HG02970 (cell line): ENCODE results near the gene RPL39L.
"Not testable (repeated sequence)": the region's sequence is repeated elsewhere in the genome, so short reads cannot be mapped to it uniquely, and the experiment has no call there.

Experiments
- ATAC-seq: cut with Tn5 transposase; IDR thresholded peaks from one replicate; pipeline ENCODE4 v1.9.1; 2021; ENCODE audit warnings: mild to moderate bottlenecking, moderate library complexity, moderate number of reproducible peaks; ENCODE audit not compliant: unreplicated experiment, low FRiP score

The RPL39L gene

DNA sequence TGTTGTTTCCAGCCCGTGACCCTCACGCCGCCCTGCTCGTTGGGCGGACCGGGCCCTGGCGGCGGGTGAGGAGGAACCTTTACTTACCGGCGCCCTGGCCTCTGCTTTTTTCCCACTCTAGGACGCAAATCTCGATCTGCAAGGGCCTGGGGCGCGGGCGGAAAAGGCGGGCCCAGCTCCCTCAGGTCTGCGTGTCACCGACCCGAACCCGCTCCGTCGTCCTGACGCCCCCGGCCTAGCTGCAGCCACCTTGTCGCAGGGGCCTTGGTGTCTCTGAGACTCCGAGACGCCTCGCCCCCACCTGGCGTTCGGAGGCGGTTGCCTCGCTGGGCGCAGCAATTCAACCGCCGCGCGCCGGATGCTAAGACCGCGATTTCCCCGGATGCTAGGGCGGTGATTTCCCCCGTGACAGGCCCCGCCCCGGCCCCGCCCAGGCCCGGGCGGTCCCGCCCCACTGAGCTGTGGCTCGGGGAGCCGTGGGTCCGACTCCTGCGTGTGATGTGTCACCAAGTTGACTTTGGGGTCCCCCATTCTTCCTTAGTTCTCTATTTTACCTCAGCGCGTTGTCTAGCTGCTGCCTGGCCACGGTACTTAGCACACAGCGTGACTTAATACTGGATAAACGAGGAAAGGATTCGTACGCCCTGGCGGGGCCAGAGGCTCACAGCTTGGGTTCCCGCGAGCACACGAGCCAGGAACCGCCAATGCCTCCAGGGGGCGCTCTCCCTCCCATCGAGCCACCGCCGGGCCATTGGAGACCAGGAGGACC, at the start of gene RPL39L:
Gene RPL39L (minus strand): TSS at position 371 of the 769 bp plus-strand sequence. CDS start 18,196 bp downstream, outside the sequence.
- peak; percentile 95 for ATAC-seq

DNA sequence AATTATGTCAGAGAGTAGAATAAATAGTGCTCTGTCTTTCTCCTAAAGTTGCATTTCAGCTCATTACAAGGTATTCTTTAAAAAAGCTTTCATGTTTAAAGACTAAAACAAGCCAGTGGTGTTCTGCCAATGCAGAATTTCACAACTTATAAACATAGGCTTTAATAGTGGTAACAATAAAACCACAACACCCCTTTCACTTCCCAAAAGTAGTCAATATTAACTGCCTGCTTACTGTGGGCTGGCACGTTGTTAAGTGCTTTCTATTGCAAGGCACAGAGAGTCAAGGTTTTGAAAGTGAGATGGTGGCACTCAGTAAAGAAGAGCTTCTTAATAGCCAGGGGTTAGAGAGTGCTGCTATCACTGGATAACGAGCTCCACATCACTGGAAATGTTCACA, 49.6 kb upstream of the RPL39L start:
- ATAC-seq, result no peak

DNA sequence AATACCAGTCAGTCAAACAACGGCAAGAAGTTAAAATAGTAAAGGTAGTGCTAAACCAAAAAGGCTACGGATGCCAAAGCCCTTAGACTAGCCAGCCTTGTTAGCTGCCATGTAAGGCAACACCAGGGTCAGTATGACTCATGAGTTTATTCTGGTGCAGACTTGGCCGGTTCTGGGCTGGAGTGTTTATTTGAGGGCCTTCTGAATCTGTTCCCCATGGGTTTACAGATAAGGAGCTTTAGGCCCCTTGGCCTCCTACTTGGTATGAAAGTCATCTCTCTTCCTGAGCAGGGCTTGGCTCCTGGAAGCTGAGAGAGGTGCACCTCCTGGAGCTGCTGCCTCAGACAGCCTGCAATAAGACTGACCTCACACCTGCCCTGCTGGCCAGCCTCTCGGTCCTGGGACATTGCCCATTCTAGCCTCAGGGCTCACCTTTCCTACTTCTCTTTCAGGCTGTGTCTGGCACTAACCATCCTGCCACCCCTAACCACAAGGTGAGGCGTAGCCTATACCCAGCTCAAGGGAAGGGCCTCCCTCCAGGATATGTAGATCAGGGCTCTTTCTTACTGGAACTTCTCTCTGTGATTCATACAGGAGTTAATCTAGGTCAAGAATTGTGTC, 47.6 kb upstream of the RPL39L start:
- no peak for ATAC-seq

DNA sequence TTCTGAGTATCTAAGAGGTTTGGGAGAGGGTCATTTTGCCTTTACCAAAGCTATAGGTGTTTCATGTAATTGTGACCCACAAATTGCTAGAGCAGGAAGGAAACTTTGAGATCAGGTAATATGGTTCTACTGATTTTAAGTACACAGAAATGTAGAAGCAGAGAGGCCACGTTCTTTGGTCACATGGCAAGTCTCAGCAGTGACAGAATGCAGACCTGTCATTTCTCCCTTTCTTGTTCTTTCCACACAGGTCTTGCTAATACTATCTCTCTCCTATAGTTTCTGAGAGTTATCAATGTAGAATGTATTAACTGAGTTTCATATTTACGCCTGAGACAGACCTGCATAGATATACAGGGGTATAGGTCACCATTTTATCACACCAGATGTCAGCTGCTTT, 47.1 kb upstream of the RPL39L start:
- ATAC-seq, result no peak

GRCh38 chr3:187185759-187186158, 46.5 kb upstream of the RPL39L start:
- ATAC-seq, result no peak

DNA sequence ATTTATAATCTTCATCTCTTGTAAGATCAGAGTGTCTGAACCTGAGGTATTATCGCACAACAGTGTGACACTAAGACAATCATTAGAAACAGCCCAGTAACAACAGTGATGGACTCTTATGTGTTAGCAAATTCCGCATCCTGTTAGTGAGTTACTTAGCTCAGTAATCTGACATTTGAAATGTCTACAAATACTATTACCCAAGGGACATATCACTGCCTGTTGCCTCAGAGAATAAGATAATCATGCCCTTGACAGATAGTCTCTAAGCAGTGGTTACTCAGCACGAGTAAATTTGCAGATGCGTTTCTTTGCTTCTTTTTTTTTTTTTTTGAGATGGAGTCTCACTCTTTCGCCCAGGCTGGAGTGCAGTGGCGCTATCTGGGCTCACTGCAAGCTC, 44.6 kb upstream of the RPL39L start:
- no peak for ATAC-seq

GRCh38 chr3:187183210-187183862, 44.0 kb upstream of the RPL39L start:
- no peak for ATAC-seq

DNA sequence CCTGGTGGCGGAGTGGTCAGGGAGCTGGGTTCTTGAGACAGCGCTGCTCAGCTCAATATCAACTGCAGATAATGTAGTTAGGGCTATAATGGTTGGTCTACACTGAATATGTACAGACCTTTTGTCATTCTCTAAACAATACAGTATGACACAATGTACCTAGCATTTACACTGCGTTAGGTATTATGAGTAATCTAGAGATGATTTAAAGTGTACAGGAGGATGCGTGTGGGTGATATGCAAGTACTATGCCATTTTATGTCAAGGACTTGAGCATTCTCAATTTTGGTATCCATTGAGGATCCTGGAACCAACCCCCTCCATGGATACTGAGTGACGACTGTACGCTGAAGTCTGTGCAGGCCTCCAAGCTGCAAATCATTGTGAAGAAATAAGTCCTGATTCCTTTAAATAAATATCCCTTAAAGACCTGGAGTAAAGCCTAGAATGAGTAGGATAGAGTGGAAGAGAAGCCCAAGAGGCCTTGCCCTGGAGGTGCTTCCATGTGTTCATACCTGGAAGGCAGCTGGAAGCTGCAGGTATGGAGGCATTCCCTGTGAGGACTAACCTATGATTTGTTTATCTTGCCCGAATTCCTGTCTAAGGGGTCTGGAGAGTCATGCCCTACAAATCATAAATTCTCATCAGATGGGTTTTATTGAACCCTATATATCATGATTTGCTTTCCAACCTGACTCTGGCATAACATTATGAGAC, 42.3 kb upstream of the RPL39L start:
- ATAC-seq, result no peak

DNA sequence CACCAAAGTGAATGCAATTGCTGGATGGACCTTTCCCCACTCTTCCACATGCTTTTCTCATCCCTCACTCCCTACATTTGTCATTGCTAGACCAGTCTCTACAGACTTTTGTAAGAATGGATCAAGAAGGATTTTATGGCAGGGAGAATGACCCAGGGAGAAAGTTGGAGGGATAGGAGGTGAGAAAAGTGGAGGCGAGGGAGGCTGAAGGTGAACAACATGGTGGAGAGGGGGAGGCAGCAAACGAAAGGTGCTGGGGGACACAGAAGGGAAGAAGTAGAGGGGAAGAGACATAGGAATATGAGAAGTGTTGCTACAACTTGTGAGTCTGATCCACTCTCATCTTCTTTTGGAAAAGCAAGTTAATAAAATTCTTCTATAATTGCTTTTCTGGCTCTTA, 33.6 kb upstream of the RPL39L start:
- ATAC-seq, result no peak

- ATAC-seq, result not testable (repeated sequence)
Measured at GRCh38 chr3:187170911-187171310, 31.6 kb upstream of the RPL39L start.

- ATAC-seq, result no peak
Measured at GRCh38 chr3:187169231-187169960, 30.1 kb upstream of the RPL39L start.

GRCh38 chr3:187167777-187168176, 28.5 kb upstream of the RPL39L start:
- ATAC-seq, result no peak

- ATAC-seq, result no peak
Measured at GRCh38 chr3:187166750-187167149, 27.5 kb upstream of the RPL39L start.

- ATAC-seq, result no peak
Measured at GRCh38 chr3:187165144-187165543, 25.8 kb upstream of the RPL39L start.

DNA sequence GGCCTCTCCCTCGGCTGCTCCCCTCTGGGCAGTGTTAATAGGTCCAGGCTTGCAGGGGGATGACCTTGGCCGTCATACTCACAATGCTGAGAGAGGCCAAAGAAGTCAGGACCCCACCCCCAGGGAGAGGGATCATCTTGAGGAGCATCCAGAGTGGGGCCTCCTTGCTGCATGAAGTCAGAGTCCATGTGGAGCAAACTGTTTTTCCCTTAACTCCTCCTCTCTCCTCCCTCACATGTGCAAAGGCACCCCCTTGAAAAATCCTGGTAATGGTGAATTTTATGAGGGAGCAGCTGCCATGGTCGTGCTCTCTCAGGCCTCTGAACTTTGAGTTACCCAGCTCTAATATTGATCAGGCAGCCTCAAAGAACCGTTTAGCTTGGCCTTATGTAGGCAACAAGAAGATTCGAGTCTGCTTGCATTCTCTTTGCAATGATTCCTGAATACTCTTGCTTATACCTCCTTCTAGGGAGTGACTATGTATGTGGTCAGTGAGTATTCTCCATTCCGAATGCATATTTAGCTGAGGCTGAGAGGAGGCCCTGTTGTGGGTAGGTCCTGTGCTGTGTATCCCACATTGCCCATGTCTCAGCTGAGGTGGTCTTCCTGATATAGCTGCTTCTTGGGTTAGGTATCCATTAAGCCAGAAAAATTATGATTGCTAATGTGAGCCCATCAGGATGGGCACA, 23.1 kb upstream of the RPL39L start:
- no peak for ATAC-seq

DNA sequence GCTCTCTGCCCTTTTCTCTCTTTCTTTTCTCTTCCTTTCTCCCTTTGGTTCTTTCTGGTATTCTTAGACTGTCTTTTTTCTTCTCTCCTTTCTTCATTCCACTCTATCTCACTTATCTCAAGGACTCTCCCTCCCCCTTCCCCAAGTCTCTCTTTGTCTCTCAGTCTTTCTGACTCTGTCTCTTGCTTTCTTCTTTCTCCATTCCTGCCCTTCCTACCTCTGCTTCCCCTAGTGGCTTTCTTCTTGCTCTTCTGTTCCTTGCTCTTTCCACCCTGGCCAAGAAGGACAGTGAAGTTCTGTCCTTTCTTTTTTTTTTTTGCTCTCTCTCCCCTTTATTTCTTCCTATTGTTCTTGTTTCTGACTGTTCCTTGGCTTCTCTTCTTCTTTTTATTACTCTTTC, 22.3 kb upstream of the RPL39L start:
- ATAC-seq, result no peak

DNA sequence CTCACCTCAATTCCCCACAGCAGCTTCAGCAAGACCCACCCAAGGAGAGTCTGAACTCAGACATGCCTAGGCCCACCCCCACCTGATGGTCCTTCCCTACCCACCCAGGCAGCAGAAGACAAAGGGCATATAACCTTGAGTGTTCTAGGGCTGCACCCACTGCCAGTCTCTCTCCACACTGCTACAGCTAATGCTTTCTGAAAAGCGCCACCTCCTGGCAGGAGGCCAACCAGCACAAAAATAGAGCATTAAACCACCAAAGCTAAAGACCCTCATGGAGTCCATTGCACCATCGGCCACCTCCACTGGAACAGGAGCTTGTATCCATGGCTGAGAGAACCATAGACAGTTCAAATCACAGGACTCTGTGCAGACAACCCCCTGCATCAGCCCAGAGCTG, 11.3 kb upstream of the RPL39L start:
- no peak for ATAC-seq

DNA sequence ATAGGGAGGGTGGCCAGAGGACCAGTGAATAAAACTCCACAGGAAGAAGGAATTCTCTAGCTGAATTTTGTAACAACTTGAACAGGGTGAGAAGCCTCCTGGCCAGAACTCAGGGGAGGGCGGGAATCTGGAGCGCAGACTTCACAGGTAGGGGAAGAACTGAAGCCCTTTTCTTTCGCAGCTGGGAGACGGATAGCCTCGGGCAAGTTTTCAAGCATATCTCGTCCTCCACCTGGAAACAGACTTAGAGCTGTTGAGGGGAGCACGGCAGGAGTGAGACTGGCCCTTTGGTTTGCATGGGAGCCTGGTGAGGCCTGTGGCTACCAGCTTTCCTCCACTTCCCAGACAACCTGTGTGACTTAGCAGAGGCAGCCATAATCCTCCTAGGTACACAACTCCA, 10.9 kb upstream of the RPL39L start:
- ATAC-seq, result no peak

- ATAC-seq, result no peak
Measured at GRCh38 chr3:187146389-187146788, 7.1 kb upstream of the RPL39L start.
